ENCODE results near the gene HAUS6.
A peak's percentile ranks its signal among the peaks of the same experiment; 100 is the strongest.

HAUS6 gene

DNA sequence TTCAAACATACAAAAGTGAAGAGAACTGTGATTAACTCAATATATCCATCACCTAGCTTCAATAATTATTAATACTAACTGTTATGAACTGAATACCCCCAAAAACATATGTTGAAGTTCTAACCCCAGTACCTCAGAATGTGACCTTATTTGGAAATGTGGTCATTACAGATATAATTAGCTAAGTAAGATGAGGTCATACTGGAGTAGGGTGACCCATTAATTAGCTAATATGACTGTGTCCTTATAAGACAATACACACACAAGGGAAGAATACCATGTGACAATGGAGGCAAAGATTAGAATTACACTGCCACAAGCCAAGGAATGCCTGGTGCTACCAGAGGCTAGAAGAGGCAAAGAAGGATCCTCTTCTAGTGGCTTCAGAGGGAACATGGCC lies 45.7 kb downstream of the HAUS6 start:
- no peaks in the 10 kb centered on the region for H3K27me3 ChIP-seq (replicated peaks; ENCODE audit: control insufficient read depth, insufficient read depth, low read length)
- no peak for DNase-seq (ENCODE audit: extremely low read depth, insufficient read length)
- H3K36me3 ChIP-seq (ENCODE audit: control insufficient read depth, insufficient read depth, low read length) = peaks cover 2% of the 10 kb centered on the region; the same call in 1 of the 2 replicates
- TF ChIP-seq, protein P1, sequence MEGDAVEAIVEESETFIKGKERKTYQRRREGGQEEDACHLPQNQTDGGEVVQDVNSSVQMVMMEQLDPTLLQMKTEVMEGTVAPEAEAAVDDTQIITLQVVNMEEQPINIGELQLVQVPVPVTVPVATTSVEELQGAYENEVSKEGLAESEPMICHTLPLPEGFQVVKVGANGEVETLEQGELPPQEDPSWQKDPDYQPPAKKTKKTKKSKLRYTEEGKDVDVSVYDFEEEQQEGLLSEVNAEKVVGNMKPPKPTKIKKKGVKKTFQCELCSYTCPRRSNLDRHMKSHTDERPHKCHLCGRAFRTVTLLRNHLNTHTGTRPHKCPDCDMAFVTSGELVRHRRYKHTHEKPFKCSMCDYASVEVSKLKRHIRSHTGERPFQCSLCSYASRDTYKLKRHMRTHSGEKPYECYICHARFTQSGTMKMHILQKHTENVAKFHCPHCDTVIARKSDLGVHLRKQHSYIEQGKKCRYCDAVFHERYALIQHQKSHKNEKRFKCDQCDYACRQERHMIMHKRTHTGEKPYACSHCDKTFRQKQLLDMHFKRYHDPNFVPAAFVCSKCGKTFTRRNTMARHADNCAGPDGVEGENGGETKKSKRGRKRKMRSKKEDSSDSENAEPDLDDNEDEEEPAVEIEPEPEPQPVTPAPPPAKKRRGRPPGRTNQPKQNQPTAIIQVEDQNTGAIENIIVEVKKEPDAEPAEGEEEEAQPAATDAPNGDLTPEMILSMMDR (IDR thresholded peaks at IDR 0.05; ENCODE audit: insufficient read depth, low read length, poor library complexity, severe bottlenecking) = no peak
- no peak overlapping the region for H3K4me3 ChIP-seq (replicated peaks; ENCODE audit: low read depth, low read length)

DNA sequence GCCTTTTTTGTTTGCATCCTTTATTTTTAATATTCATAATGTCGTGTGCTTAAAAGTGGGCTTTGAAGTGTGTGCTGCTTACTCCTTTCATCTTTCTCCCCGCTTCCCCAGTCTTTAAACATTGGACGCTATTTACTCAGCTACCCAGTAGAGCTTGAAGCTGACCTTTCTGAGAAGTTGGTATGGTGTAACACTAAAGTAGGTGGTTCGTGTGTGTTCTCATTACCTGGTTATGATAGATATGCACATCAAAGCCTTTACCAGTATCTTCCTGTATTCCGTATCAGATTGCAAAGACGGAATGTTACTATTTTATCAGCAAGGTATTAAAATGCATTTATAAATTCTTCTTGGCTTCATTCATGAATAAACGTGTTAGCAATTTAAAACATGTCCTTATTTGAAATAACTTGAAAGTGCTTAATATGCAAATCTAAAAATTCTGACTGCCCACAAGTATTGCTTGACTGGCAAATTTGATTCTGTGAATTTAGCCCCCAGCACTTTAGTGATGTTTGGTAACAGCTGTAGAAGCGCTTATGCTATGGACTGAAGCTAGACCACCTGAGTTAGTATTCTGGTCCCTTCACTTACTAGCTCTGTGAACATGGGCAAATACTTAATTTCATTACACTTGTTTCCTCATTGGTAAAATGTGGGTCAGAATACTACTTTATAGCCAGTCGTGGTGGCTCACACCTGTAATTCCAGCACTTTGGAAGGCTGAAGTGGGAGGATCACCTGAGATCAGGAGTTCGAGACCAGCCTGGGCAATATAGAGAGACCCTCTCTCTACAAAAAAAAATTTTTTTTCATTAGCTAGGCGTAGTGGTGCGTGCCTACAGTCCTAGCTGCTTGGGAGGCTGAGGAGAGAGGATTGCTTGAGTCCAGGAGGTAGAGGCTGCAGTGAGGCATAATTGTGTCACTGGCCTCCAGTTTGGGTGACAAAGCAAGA lies 51.8 kb downstream of the HAUS6 start:
- Histone ChIP-seq H3K27me3 (replicated peaks; ENCODE audit: control insufficient read depth, insufficient read depth, low read length) (no peaks in the 10 kb centered on the region), H3K36me3 (ENCODE audit: control insufficient read depth, insufficient read depth, low read length) (no peaks in the 10 kb centered on the region), H3K4me3 (replicated peaks; ENCODE audit: low read depth, low read length) (peak overlapping the region; percentile 99)
- DNase-seq (ENCODE audit: extremely low read depth, insufficient read length) = no peak
- TF ChIP-seq, protein P1 (IDR thresholded peaks at IDR 0.05; ENCODE audit: insufficient read depth, low read length, poor library complexity, severe bottlenecking) = no peak

GRCh38 chr9:19049917-19050636 lies 52.6 kb downstream of the HAUS6 start:
- Histone ChIP-seq H3K4me3 (replicated peaks; ENCODE audit: low read depth, low read length) (peak overlapping the region; percentile 99), H3K27me3 (replicated peaks; ENCODE audit: control insufficient read depth, insufficient read depth, low read length) (no peaks in the 10 kb centered on the region), H3K36me3 (ENCODE audit: control insufficient read depth, insufficient read depth, low read length) (no peaks in the 10 kb centered on the region)
- DNase-seq (ENCODE audit: extremely low read depth, insufficient read length) = no peak
- TF ChIP-seq, protein P1 (IDR thresholded peaks at IDR 0.05; ENCODE audit: insufficient read depth, low read length, poor library complexity, severe bottlenecking) = no peak

DNA sequence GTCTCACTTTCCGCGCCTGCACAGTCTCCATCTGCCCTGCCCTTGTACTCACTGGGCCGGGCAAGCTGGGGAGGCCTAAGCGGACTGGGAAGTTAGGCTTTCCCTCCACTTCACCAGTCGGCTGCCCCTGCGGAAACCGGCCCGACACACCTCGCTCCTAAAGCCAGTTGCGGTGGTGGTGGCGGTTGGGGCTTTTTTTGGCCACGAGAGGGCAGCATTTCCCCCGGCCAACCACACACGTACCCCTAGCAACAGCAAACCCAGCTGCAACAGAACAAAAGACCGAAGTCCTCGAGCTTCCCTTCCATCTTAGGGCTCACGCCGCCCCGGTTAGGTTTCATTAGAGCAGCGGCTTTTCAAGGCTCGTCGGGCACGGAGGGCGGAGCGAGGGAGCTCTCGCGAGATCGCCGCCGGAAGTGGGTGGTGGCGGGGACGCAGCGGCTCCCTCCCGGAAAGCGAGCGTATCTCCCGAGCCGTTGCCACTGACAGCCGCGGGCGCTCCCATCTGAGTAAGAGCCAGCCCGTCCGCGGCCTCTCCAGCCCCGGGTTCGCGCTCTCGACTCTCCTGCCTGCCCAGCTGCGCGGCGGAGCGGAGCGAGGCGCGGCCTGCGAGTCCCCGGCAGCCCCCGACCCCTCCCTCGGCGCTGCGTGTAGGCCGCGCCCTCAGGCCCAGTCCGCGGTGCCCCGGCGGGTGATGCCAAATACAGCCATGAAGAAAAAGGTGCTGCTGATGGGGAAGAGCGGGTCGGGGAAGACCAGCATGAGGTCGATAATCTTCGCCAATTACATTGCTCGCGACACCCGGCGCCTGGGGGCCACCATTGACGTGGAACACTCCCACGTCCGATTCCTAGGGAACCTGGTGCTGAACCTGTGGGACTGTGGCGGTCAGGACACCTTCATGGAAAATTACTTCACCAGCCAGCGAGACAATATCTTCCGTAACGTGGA lies 53.5 kb downstream of the HAUS6 start, which contains the start of gene RRAGA:
Gene RRAGA (plus strand): TSS at position 462 of the 951 bp plus-strand sequence. CDS start 233 bp downstream, at position 695.
- peak within 1 kb of the TSS; percentile 99 for H3K4me3 ChIP-seq (replicated peaks; ENCODE audit: low read depth, low read length)
- H3K36me3 ChIP-seq (ENCODE audit: control insufficient read depth, insufficient read depth, low read length) = no peaks in the 10 kb centered on the region
- TF ChIP-seq, protein P1 (IDR thresholded peaks at IDR 0.05; ENCODE audit: insufficient read depth, low read length, poor library complexity, severe bottlenecking) = peak; percentile 65
- peak; percentile 98 for DNase-seq (ENCODE audit: extremely low read depth, insufficient read length)
- no peaks in the 10 kb centered on the region for H3K27me3 ChIP-seq (replicated peaks; ENCODE audit: control insufficient read depth, insufficient read depth, low read length)

DNA sequence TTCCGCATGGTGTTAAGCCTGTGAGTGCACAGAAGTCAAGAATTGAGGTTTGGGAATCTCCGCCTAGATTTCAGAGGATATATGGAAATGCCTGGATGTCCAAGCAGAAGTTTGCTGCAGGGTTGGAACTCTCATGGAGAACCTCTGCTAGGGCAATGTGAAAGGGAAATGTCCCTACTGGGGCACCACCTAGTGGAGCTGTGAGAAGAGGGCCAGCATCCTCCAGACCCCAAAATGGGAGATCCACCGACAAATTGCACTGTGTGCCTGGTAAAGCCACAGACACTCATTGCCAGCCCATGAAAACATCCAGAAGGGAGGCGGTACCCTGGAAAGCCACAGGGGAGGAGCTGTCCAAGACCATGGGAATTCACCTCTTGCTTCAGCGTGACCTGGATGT lies 66.1 kb downstream of the HAUS6 start:
- DNase-seq (ENCODE audit: extremely low read depth, insufficient read length) = no peak
- TF ChIP-seq, protein P1 (IDR thresholded peaks at IDR 0.05; ENCODE audit: insufficient read depth, low read length, poor library complexity, severe bottlenecking) = no peak
- Histone ChIP-seq H3K4me3 (replicated peaks; ENCODE audit: low read depth, low read length) (no peak overlapping the region), H3K27me3 (replicated peaks; ENCODE audit: control insufficient read depth, insufficient read depth, low read length) (no peaks in the 10 kb centered on the region), H3K36me3 (ENCODE audit: control insufficient read depth, insufficient read depth, low read length) (no peaks in the 10 kb centered on the region)

All from GM06990 (cell line).